Activated T-cell treated with anti-CD3 and anti-CD28 coated beads, Interleukin-2, amount 50 U/mL, for 72 hours (primary cell): ENCODE results near the gene IRAK1. TPM values are rescaled to one million over a fixed set of nuclear protein-coding genes. Genes with fewer than 3 reads are reported as not detected.

ENCODE experiments used
- ATAC-seq, 2 donors: fragments of 150-1000 bp; cut with Tn5 transposase; replicated peaks in 1 of 2; 2 replicates each; pipeline ENCODE4 v1.10.0; 2021; ENCODE audit warnings: moderate library complexity in 2 of 2, mild to moderate bottlenecking in 1 of 2
- DNase-seq, 2 donors: peaks; one replicate each; pipeline ENCODE4 v3.0.0; 2021 to 2022; ENCODE audit warnings: mixed read lengths in 1 of 2
- H3K27ac Mint-ChIP-seq: one replicate; pipeline ENCODE4 v1.8.0; 2022; ENCODE audit warnings: mild to moderate bottlenecking, moderate library complexity, mixed read lengths
- H3K27me3 Mint-ChIP-seq: one replicate; pipeline ENCODE4 v1.8.0; 2022; ENCODE audit warnings: low read depth, mixed read lengths
- H3K36me3 Mint-ChIP-seq, 2 donors: one replicate each; pipeline ENCODE4 v1.8.0; 2022; ENCODE audit warnings: mixed read lengths in 2 of 2, mild to moderate bottlenecking in 1 of 2; ENCODE audit not compliant: insufficient read depth in 2 of 2
- H3K4me1 Mint-ChIP-seq: one replicate; pipeline ENCODE4 v1.8.0; 2022; ENCODE audit warnings: low read depth, mixed read lengths
- H3K4me3 Mint-ChIP-seq, 2 donors: one replicate each; pipeline ENCODE4 v1.8.0; 2022; ENCODE audit warnings: mild to moderate bottlenecking in 2 of 2, mixed read lengths in 2 of 2, moderate library complexity in 2 of 2
- H3K9me3 Mint-ChIP-seq, 2 donors: one replicate each; pipeline ENCODE4 v1.8.0; 2022; ENCODE audit warnings: mixed read lengths in 2 of 2
- total RNA-seq, 2 donors: library from RNA; stranded (reverse); gene quantifications; one replicate each; pipeline ENCODE4 v1.2.3, GENCODE V29; 2022

The IRAK1 gene
- total RNA-seq, 2 donors from 2014 or later = 131 to 150 TPM

DNA sequence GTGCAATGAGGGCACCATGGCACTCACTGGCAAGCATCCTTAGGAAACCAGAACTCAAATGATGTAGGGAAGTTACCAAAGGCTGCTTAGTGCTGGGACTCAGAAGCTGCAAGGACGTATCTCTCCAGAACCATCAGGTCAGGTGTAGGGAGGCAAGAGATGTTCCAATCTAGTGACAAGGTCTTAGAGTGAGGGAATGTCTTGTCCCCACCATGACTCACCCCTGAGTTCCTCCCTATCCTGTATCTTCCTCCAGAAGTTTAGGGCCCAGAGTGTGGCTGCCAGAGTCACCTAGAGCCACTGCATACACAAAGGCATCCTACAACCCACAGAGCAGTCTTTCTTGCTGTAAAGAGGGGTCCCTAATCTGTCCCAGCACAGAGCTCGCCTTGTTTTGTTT lies 14.1 kb upstream of the IRAK1 start:
- DNase-seq = no peak
- H3K4me3 Mint-ChIP-seq = no peak overlapping the region
- H3K9me3 Mint-ChIP-seq = no peaks in the 10 kb centered on the region
- peaks cover 0 to 3% of the 10 kb centered on the region in 2 donors for H3K36me3 Mint-ChIP-seq
- ATAC-seq = no peak
- peaks cover 14% of the 10 kb centered on the region for H3K27me3 Mint-ChIP-seq
- H3K4me1 Mint-ChIP-seq = peaks cover 8% of the 10 kb centered on the region
- H3K27ac Mint-ChIP-seq = no peak overlapping the region

DNA sequence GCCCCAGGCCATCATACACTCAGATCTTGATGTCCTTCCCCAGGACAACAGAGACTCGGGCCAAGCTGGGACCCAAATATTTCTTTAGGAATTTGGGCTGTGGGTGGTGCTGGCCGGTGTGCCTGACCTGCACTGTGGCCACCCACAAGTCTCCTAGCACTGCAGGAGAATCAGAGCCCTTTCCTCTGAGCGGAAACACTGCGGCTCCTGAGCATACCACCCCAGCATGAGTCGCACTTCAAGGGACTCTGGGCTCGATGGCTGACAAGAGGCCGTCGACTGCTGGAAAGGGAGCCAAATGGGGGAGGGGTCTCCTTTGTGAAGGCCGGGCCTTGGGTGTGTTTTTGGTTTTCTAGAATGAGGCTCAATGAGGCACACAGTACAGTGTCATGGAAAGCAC lies 13.0 kb upstream of the IRAK1 start:
- Mint-ChIP-seq H3K4me1 (peaks cover 8% of the 10 kb centered on the region), H3K36me3 (peaks cover 0 to 3% of the 10 kb centered on the region in 2 donors), H3K9me3 (no peaks in the 10 kb centered on the region), H3K4me3 (no peak overlapping the region), H3K27me3 (peaks cover 22% of the 10 kb centered on the region), H3K27ac (peak overlapping the region; percentile 50)
- ATAC-seq = no peak
- no peak for DNase-seq

DNA sequence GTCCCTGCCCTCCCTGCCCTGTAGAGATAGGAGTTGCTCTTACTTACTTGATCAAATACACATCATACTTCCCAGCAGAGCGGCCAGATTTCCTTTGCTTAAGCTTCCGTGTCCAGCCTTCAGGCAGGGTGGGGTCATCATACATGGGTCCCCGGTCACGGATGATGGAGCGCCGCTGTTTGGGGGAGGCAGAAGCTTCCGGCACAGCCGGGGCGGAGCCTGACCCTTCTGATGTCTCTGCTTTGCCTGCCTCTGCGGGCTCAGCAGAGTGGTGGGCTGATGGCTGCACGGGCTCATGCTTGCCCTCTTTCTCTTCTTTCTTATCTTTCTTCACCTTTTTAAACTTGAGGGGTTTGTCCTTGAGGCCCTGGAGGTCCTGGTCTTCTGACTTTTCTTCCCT lies 12.5 kb upstream of the IRAK1 start:
- peaks cover 22% of the 10 kb centered on the region for H3K27me3 Mint-ChIP-seq

DNA sequence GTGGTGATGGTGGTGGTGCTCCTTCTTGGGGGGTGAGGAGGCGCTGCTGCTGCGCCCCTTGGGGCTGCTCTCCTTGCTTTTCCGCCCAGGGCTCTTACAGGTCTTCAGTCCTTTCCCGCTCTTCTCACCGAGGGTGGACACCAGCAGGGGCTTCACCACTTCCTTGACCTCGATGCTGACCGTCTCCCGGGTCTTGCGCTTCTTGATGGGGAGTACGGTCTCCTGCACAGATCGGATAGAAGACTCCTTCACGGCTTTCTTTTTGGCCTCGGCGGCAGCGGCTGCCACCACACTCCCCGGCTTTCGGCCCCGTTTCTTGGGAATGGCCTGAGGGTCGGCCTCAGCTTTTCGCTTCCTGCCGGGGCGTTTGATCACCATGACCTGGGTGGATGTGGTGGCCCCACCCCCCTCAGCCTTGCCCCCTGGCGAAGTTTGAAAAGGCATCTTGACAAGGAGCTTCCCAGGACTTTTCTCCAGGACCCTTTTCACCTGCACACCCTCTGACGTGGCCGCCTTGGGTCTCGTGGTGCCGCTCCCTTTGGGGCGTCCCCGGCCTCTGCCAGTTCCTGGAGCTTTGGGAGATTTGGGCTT lies 11.1 kb upstream of the IRAK1 start:
- Mint-ChIP-seq H3K9me3 (no peaks in the 10 kb centered on the region), H3K4me3 (no peak overlapping the region), H3K27ac (no peak overlapping the region), H3K36me3 (peaks cover 0 to 1% of the 10 kb centered on the region in 2 donors), H3K27me3 (peaks cover 22% of the 10 kb centered on the region), H3K4me1 (peaks cover under 1% of the 10 kb centered on the region)
- no peak for ATAC-seq
- DNase-seq = no peak

More for the DNA sequence above, 12.5 kb upstream of the IRAK1 start:
- Mint-ChIP-seq H3K4me1 (peaks cover 8% of the 10 kb centered on the region), H3K9me3 (no peaks in the 10 kb centered on the region), H3K4me3 (no peak overlapping the region), H3K27ac (peak overlapping the region; percentile 50), H3K36me3 (peaks cover 0 to 3% of the 10 kb centered on the region in 2 donors)
- DNase-seq (no peak), ATAC-seq (no peak)

DNA sequence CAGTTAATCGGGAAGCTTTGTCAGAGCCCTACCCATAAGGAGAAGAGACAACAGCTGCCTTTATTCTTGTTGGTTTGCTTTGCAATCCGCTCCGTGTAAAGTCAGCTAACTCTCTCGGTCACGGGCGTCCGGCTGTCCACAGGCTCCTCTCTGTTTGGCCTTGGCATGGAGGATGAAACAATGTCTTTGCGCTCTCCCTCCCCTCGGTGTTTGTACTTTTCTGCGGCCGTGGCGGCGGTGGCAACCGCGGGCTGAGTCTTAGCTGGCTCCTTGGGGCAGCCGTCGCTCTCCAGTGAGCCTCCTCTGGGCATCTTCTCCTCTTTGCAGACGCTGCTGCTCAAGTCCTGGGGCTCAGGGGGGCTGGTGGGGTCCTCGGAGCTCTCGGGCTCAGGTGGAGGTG lies 10.6 kb upstream of the IRAK1 start:
- Mint-ChIP-seq H3K36me3 (peaks cover 0 to 1% of the 10 kb centered on the region in 2 donors), H3K4me1 (no peaks in the 10 kb centered on the region), H3K27me3 (peaks cover 22% of the 10 kb centered on the region), H3K4me3 (no peak overlapping the region), H3K9me3 (no peaks in the 10 kb centered on the region), H3K27ac (no peak overlapping the region)
- DNase-seq (no peak), ATAC-seq (no peak)

DNA sequence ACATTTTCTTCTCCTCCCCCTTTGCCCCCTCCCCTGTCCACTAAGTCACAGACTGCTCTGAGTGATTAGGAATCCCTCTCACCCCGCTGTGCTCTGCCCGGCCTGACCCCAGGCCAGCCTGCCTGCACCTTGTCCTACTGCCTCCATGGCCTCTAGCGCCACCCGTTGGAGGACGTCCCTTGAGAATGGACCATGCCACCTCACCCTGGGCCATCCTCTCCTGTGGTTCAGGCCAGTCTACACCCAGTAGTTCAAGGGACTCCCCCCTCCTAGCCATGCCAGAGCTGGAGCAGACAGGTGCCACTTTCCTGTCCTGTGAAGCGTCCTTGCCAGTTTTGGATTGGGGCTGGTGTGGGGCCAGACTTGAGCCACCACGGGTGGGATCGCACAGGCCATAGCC lies 9.7 kb upstream of the IRAK1 start:
- H3K9me3 Mint-ChIP-seq = no peaks in the 10 kb centered on the region
- H3K27ac Mint-ChIP-seq = no peak overlapping the region
- ATAC-seq (peak in 1 of 2 donors; percentile 27), DNase-seq (no peak)
- peaks cover 22% of the 10 kb centered on the region for H3K27me3 Mint-ChIP-seq
- peaks cover 0 to 1% of the 10 kb centered on the region in 2 donors for H3K36me3 Mint-ChIP-seq
- no peak overlapping the region for H3K4me3 Mint-ChIP-seq
- H3K4me1 Mint-ChIP-seq = no peaks in the 10 kb centered on the region

DNA sequence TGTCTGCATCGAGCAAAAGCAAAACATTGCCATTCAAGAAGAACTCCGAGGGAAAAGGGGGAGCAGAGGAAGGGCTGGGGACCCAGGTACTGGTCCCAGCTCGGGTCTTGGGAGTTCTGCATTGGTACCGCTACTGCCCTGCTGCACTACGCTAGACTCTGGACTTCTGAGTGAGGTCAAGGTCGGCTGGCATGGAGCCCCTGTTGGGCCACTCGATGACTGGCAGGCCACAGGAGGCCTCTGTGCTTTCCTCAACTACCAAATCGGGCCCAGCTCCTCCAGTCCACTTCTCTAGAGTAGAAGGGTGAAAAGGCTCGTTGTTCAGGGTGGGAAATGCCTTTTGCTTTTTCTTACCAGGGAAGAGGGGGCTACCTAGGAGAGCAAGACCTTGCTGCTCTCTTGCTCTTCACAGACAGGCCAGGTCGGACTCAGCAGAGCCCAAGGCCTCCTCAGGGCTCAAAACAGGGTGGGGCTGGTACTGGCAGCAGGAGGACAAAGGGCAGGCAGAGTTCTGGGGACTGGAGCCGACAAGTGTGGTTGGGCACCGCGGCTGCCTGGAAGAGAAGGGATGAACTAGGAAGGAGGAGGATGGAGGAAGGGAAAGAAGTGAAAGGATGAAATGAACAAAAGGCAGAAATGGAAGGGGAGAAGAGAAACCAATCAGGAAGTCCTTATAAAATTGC lies 8.9 kb upstream of the IRAK1 start:
- peaks cover 22% of the 10 kb centered on the region for H3K27me3 Mint-ChIP-seq
- H3K9me3 Mint-ChIP-seq = no peaks in the 10 kb centered on the region
- no peak overlapping the region for H3K4me3 Mint-ChIP-seq
- H3K4me1 Mint-ChIP-seq = no peaks in the 10 kb centered on the region
- H3K27ac Mint-ChIP-seq = peak overlapping the region; percentile 66
- DNase-seq (no peak), ATAC-seq (no peak)
- H3K36me3 Mint-ChIP-seq = peaks cover 0 to 1% of the 10 kb centered on the region in 2 donors

DNA sequence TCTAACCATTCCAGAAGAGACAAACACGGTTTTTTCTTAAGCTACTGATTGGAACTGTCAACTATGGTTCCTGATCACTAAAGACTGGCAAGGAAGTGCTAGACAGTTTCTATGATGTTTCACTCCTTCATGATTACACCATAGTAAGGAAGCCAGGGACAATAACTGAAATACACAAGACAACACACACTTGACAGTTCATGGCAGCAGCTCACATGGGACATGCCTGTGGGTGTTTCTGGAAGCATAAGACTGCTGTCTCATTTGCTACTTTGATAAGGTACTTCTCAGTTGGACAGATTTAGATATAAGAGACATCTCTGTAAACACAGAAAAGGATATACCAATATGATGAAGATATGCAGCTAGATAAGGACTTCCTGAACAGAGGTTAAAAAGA lies 8.3 kb upstream of the IRAK1 start:
- Mint-ChIP-seq H3K27ac (no peak overlapping the region), H3K9me3 (no peaks in the 10 kb centered on the region), H3K36me3 (peaks cover 0 to 1% of the 10 kb centered on the region in 2 donors), H3K4me3 (no peak overlapping the region), H3K4me1 (no peaks in the 10 kb centered on the region), H3K27me3 (peaks cover 22% of the 10 kb centered on the region)
- DNase-seq (no peak), ATAC-seq (no peak)

DNA sequence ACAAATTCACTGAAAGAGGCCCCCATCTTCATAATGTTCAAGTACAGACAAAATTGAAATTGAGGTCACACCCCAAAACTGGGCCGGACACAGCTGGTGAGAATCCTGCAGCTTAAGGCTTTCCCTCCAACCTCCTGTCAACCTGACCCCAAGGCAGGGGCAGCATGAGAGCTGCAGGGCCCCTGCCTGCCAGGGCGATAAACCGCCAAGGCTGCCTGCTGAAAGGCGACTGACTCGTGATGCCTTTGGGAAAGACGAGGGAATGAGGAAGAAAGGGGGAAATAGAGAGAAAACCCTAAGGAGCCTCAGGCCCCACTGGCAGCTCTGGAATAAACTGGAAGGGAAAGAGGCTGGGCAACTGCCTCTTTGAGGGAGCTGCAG lies 7.3 kb upstream of the IRAK1 start:
- H3K27me3 Mint-ChIP-seq = peaks cover 17% of the 10 kb centered on the region
- ATAC-seq (no peak), DNase-seq (no peak)
- H3K4me3 Mint-ChIP-seq = no peak overlapping the region
- no peaks in the 10 kb centered on the region for H3K9me3 Mint-ChIP-seq
- H3K27ac Mint-ChIP-seq = no peak overlapping the region
- H3K36me3 Mint-ChIP-seq = no peaks in the 10 kb centered on the region
- no peaks in the 10 kb centered on the region for H3K4me1 Mint-ChIP-seq

DNA sequence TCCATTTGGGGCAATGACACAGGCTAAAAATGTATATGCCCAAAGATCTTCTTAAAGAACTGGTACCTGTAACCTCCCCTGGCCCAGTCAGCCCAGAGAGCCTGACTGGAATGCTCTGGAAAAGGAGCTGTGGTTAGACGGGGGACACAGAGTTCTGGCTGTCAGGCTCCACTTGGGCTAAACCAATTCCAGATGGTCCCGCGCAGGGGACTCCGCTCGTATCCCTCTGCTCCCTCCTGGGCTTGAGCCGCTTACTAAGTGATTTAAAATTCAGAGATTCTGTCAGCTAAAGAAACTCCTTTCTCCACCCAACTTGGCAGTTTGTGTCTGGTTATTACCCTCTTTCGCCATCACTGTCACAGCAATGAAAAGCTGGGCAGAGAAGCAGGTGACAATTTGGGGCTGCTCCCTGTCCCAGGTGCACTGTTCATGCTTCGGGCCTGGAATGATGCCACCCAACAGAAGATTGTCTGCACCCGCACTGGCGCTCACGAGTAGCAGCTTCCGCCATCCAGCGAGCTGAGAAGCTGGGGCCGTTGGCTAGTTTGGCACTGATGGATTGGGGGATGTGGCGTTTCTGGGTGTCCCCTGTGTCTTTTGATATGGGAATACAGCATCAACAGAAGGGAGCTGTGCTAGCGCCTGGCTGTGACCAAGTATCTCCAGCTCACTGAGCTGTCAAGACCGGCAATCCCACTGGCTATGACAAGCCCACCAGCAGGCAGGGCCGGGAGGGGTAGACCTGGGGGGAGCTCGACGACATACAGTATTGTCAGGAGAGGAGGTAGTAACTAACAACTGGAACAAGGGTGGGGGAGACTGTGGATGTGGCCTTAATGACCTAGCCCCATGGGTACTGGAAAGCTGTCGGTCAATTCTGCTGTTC lies 6.7 kb upstream of the IRAK1 start:
- Mint-ChIP-seq H3K27me3 (peaks cover 17% of the 10 kb centered on the region), H3K36me3 (no peaks in the 10 kb centered on the region), H3K4me3 (no peak overlapping the region), H3K9me3 (no peaks in the 10 kb centered on the region), H3K27ac (no peak overlapping the region), H3K4me1 (peaks cover 1% of the 10 kb centered on the region)
- no peak for ATAC-seq
- DNase-seq = no peak

DNA sequence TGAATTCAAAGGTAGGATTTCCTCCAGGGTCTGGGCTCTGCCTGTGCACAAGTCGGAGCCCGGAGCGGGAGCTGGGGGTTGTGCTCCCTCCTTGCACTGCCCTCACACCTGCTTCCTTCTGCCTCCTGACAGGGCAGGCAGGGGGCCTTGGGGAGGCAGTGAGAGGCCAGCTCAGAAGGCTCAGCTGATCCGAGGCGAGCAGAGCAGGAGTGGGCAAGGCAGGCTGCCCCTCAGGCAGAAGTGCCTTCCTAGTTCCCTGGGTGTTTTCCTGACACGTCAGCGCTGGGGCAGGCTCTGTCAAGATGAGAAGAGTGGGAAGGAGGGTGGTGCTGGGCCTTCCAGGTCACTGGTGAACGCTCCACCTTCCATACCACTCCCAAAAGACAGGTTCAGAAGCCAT lies 5.5 kb upstream of the IRAK1 start:
- H3K36me3 Mint-ChIP-seq = no peaks in the 10 kb centered on the region

DNA sequence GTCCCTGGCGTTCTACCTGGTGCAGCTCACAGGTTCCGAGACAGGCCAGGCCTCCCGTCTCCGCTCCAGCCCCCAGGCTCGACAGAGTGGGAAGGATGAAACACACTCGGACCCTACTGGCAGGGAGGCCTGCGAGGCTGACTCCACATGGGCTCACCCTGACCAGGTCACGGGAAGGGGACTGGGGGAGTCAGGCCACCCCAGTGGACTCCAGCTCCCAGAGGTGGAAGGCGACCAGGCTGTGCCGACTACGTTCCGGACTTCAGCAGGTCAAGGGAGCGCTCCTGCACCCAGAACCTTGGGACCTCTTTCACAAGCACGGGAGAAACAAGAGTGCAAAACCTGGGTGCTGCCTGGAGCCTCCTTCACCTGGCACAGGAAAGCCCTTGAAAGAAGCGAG lies 4.6 kb upstream of the IRAK1 start:
- Mint-ChIP-seq H3K27me3 (peaks cover 10% of the 10 kb centered on the region), H3K4me1 (peaks cover 11% of the 10 kb centered on the region), H3K4me3 (no peak overlapping the region), H3K27ac (no peak overlapping the region), H3K9me3 (no peaks in the 10 kb centered on the region), H3K36me3 (no peaks in the 10 kb centered on the region)
- DNase-seq (no peak), ATAC-seq (no peak)

More for the DNA sequence above, 5.5 kb upstream of the IRAK1 start:
- no peak overlapping the region for H3K27ac Mint-ChIP-seq
- ATAC-seq (no peak), DNase-seq (no peak)
- no peaks in the 10 kb centered on the region for H3K9me3 Mint-ChIP-seq
- peaks cover 17% of the 10 kb centered on the region for H3K27me3 Mint-ChIP-seq
- no peak overlapping the region for H3K4me3 Mint-ChIP-seq
- peaks cover 11% of the 10 kb centered on the region for H3K4me1 Mint-ChIP-seq

DNA sequence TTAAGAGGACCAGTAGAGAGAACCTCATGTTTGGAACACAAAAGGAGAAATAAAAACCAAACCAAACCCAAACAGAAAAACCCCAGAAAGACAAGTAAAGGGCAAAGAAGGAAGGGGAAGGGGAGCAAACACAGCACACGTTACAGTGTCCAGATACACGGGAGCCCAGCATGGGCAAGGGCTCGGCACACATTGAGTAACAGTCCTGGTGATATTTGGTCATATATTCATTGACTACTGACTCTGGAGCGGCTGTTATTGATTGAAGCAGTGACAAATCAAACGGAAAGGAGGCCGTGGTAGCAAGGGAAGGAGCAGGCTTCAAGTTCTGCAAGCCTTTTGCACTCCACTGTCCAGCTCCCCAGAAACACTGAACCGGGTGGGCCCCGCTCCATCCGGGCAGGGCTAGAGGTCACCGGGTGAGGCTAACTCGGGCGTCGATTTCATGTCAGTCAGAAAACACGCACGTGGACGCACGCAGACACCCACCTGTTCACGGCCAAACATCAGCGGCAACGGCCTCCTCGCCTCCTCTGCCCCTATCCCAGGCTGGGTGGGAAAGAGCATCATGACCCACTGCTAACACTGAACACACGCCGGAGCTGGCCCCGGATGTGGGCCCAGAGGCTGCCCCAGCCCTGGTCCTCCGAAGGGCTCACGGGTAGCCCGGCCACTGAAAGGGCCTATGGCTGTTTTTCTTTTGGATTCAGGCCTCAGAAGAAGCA lies 3.7 kb upstream of the IRAK1 start:
- peaks cover 0 to 3% of the 10 kb centered on the region in 2 donors for H3K36me3 Mint-ChIP-seq
- H3K27me3 Mint-ChIP-seq = peaks cover 5% of the 10 kb centered on the region
- no peak overlapping the region for H3K4me3 Mint-ChIP-seq
- peak overlapping the region; percentile 30 for H3K27ac Mint-ChIP-seq
- ATAC-seq = no peak
- peaks cover 11% of the 10 kb centered on the region for H3K4me1 Mint-ChIP-seq
- no peaks in the 10 kb centered on the region for H3K9me3 Mint-ChIP-seq
- DNase-seq = no peak
